Osteocyte (in vitro differentiated cells): ENCODE measurements around the gene RBM27. TPM values are rescaled to one million over a fixed set of nuclear protein-coding genes. Genes with fewer than 3 reads are reported as not detected.

Experiments used
- DNase-seq: peaks from one replicate; pipeline ENCODE4 v3.0.0; 2021; ENCODE audit warnings: mixed read lengths; ENCODE audit not compliant: unreplicated experiment; ENCODE audit errors: extremely low spot score
- H3K27ac Mint-ChIP-seq: one replicate; pipeline ENCODE4 v1.8.0; 2021; ENCODE audit warnings: mild to moderate bottlenecking, mixed read lengths; ENCODE audit not compliant: unreplicated experiment
- H3K27me3 Mint-ChIP-seq: one replicate; pipeline ENCODE4 v1.8.0; 2021; ENCODE audit warnings: mixed read lengths; ENCODE audit not compliant: unreplicated experiment
- H3K36me3 Mint-ChIP-seq: one replicate; pipeline ENCODE4 v1.8.0; 2021; ENCODE audit warnings: mixed read lengths; ENCODE audit not compliant: unreplicated experiment
- H3K4me1 Mint-ChIP-seq: one replicate; pipeline ENCODE4 v1.8.0; 2021; ENCODE audit warnings: mixed read lengths; ENCODE audit not compliant: unreplicated experiment
- H3K4me3 Mint-ChIP-seq: one replicate; pipeline ENCODE4 v1.8.0; 2021; ENCODE audit warnings: mild to moderate bottlenecking, moderate library complexity, mixed read lengths; ENCODE audit not compliant: unreplicated experiment
- H3K9me3 Mint-ChIP-seq: one replicate; pipeline ENCODE4 v1.8.0; 2021; ENCODE audit warnings: mixed read lengths; ENCODE audit not compliant: unreplicated experiment
- total RNA-seq: library from RNA; stranded (reverse); gene quantifications from 2 replicates; pipeline ENCODE4 v1.2.1, GENCODE V29; 2021
- TF ChIP-seq, protein P1 (sequence below): fragments of 200-600 bp; sonication (generic); IDR thresholded peaks from 2 replicates; pipeline ENCODE4 v1.5.0; 2021; ENCODE audit warnings: antibody characterized with exemption, mild to moderate bottlenecking, moderate library complexity

Gene RBM27
- total RNA-seq, 1 donor from 2014 or later: 12.2 TPM

DNA sequence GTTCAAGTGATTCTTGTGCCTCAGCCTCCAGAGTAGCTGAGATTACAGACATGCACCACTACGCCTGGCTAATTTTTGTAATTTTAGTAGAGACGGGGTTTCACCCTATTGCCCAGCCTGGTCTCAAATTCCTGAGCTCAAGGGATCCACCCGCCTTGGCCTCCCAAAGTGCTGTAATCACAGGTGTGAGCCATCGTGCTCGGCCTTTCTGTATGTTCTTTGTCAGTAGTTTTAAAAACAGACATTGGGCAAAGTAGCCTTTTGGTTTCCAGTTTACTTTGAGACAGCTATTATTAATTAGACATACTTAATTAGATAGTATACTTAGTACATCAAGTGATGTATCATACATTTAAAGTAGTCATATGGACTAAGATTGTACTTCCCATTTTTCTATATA lies 45.2 kb downstream of the RBM27 start:
- no peaks in the 10 kb centered on the region for H3K4me1 Mint-ChIP-seq
- peaks cover 29% of the 10 kb centered on the region for H3K36me3 Mint-ChIP-seq
- no peaks in the 10 kb centered on the region for H3K9me3 Mint-ChIP-seq
- H3K4me3 Mint-ChIP-seq: no peak overlapping the region
- no peak overlapping the region for H3K27ac Mint-ChIP-seq
- H3K27me3 Mint-ChIP-seq: no peaks in the 10 kb centered on the region
- no peak for DNase-seq
- TF ChIP-seq, protein P1, sequence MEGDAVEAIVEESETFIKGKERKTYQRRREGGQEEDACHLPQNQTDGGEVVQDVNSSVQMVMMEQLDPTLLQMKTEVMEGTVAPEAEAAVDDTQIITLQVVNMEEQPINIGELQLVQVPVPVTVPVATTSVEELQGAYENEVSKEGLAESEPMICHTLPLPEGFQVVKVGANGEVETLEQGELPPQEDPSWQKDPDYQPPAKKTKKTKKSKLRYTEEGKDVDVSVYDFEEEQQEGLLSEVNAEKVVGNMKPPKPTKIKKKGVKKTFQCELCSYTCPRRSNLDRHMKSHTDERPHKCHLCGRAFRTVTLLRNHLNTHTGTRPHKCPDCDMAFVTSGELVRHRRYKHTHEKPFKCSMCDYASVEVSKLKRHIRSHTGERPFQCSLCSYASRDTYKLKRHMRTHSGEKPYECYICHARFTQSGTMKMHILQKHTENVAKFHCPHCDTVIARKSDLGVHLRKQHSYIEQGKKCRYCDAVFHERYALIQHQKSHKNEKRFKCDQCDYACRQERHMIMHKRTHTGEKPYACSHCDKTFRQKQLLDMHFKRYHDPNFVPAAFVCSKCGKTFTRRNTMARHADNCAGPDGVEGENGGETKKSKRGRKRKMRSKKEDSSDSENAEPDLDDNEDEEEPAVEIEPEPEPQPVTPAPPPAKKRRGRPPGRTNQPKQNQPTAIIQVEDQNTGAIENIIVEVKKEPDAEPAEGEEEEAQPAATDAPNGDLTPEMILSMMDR: no peak

DNA sequence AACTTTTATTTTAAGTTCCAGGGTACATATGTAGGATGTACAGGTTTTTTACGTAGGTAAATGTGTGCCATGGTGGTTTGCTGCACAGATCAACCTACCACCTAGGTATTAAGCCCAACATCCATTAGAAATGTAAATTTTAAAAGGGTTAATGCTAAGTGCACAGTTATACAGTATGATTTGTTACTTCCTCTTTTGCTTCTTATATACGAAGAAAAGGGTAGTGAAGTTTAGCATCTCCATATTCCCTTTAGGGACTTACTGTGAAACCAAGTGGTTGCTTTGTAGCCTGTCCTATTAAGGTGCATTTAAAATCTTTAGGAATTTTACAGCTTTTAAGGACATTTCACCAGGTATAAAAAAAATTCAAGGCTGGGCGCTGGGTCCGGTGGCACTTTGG lies 46.4 kb downstream of the RBM27 start:
- Mint-ChIP-seq H3K27ac (no peak overlapping the region), H3K4me1 (no peaks in the 10 kb centered on the region), H3K36me3 (peaks cover 32% of the 10 kb centered on the region), H3K27me3 (no peaks in the 10 kb centered on the region), H3K9me3 (no peaks in the 10 kb centered on the region), H3K4me3 (no peak overlapping the region)
- TF ChIP-seq, protein P1: no peak
- DNase-seq: no peak

Other genes with a start within 250 kb of the RBM27 start
- gene PLAC8L1, start 98.0 kb upstream of the RBM27 start, total RNA-seq: 1.4 and 2.1 TPM in 2 replicates
- gene LARS1, start 21.0 kb upstream of the RBM27 start, total RNA-seq: 147 and 152 TPM in 2 replicates
- not detected in 2 replicates for gene POU4F3, start 135.2 kb downstream of the RBM27 start, total RNA-seq
- 44.2 and 47.3 TPM in 2 replicates for gene TCERG1, start 243.7 kb downstream of the RBM27 start, total RNA-seq